Duodenal mucosa (tissue), 2 donors: ENCODE measurements around the gene KANK4.

Experiments used
- H3K27ac ChIP-seq: one replicate; pipeline ENCODE4 v1.7.0; 2013; ENCODE audit warnings: low read depth, low read length
- H3K27me3 ChIP-seq, 2 donors: one replicate each; pipeline ENCODE4 v1.7.0; 2013; ENCODE audit warnings: low read length in 2 of 2, control low read depth in 1 of 2; ENCODE audit not compliant: insufficient read depth in 2 of 2, control insufficient read depth in 1 of 2
- H3K36me3 ChIP-seq, 2 donors: one replicate each; pipeline ENCODE4 v1.7.0; 2013; ENCODE audit warnings: low read length in 2 of 2, control low read depth in 1 of 2; ENCODE audit not compliant: insufficient read depth in 2 of 2, control insufficient read depth in 1 of 2
- H3K4me1 ChIP-seq, 2 donors: one replicate each; pipeline ENCODE4 v1.7.0; 2013; ENCODE audit warnings: low read length in 2 of 2, control low read depth in 1 of 2; ENCODE audit not compliant: insufficient read depth in 2 of 2, control insufficient read depth in 1 of 2
- H3K4me3 ChIP-seq, 2 donors: one replicate each; pipeline ENCODE4 v1.7.0; 2013; ENCODE audit warnings: low read length in 2 of 2, low read depth in 1 of 2
- H3K9ac ChIP-seq, 2 donors: one replicate each; pipeline ENCODE4 v1.7.0; 2013; ENCODE audit warnings: low read length in 2 of 2, low read depth in 1 of 2
- H3K9me3 ChIP-seq, 2 donors: one replicate each; pipeline ENCODE4 v1.7.0; 2013; ENCODE audit warnings: low read length in 2 of 2, control low read depth in 1 of 2; ENCODE audit not compliant: control insufficient read depth in 1 of 2

Gene KANK4

GRCh38 chr1:62212411-62212810, 106.8 kb downstream of the KANK4 start:
- Histone ChIP-seq H3K27me3 (no peaks in the 10 kb centered on the region), H3K9ac (no peak overlapping the region), H3K27ac (no peak overlapping the region), H3K4me3 (no peak overlapping the region), H3K4me1 (no peaks in the 10 kb centered on the region), H3K9me3 (peaks cover 4 to 5% of the 10 kb centered on the region in 2 donors), H3K36me3 (no peaks in the 10 kb centered on the region)

GRCh38 chr1:62210960-62211359, 108.3 kb downstream of the KANK4 start:
- no peaks in the 10 kb centered on the region for H3K36me3 ChIP-seq
- no peak overlapping the region for H3K27ac ChIP-seq
- no peaks in the 10 kb centered on the region for H3K4me1 ChIP-seq
- peaks cover 4 to 5% of the 10 kb centered on the region in 2 donors for H3K9me3 ChIP-seq
- H3K27me3 ChIP-seq: no peaks in the 10 kb centered on the region
- no peak overlapping the region for H3K4me3 ChIP-seq
- no peak overlapping the region for H3K9ac ChIP-seq

- Histone ChIP-seq H3K36me3 (no peaks in the 10 kb centered on the region), H3K27ac (no peak overlapping the region), H3K9me3 (peaks cover 4 to 5% of the 10 kb centered on the region in 2 donors), H3K4me3 (no peak overlapping the region), H3K9ac (no peak overlapping the region), H3K4me1 (no peaks in the 10 kb centered on the region), H3K27me3 (no peaks in the 10 kb centered on the region)
Measured at GRCh38 chr1:62209931-62210595, 109.2 kb downstream of the KANK4 start.

GRCh38 chr1:62208970-62209369, 110.3 kb downstream of the KANK4 start:
- H3K36me3 ChIP-seq: no peaks in the 10 kb centered on the region
- H3K27ac ChIP-seq: no peak overlapping the region
- H3K4me3 ChIP-seq: no peak overlapping the region
- no peaks in the 10 kb centered on the region for H3K27me3 ChIP-seq
- H3K9ac ChIP-seq: no peak overlapping the region
- peaks cover 4 to 5% of the 10 kb centered on the region in 2 donors for H3K9me3 ChIP-seq
- no peaks in the 10 kb centered on the region for H3K4me1 ChIP-seq

- no peak overlapping the region for H3K9ac ChIP-seq
- H3K9me3 ChIP-seq: peaks cover 4 to 5% of the 10 kb centered on the region in 2 donors
- no peaks in the 10 kb centered on the region for H3K36me3 ChIP-seq
- H3K27me3 ChIP-seq: no peaks in the 10 kb centered on the region
- H3K4me1 ChIP-seq: no peaks in the 10 kb centered on the region
- H3K4me3 ChIP-seq: no peak overlapping the region
- no peak overlapping the region for H3K27ac ChIP-seq
Measured at GRCh38 chr1:62208087-62208486, 111.1 kb downstream of the KANK4 start.

- no peak overlapping the region for H3K9ac ChIP-seq
- no peak overlapping the region for H3K27ac ChIP-seq
- no peak overlapping the region for H3K4me3 ChIP-seq
Measured at GRCh38 chr1:62207187-62207586, 112.0 kb downstream of the KANK4 start.

GRCh38 chr1:62198781-62199125, 120.5 kb downstream of the KANK4 start:
- Histone ChIP-seq H3K9ac (no peak overlapping the region), H3K4me1 (no peaks in the 10 kb centered on the region), H3K4me3 (no peak overlapping the region), H3K27me3 (peaks cover 5 to 6% of the 10 kb centered on the region in 2 donors), H3K9me3 (no peaks in the 10 kb centered on the region), H3K36me3 (no peaks in the 10 kb centered on the region), H3K27ac (no peak overlapping the region)

More at GRCh38 chr1:62207187-62207586, 112.0 kb downstream of the KANK4 start:
- Histone ChIP-seq H3K4me1 (no peaks in the 10 kb centered on the region), H3K36me3 (no peaks in the 10 kb centered on the region), H3K27me3 (no peaks in the 10 kb centered on the region), H3K9me3 (peaks cover 4 to 5% of the 10 kb centered on the region in 2 donors)

- Histone ChIP-seq H3K9me3 (no peaks in the 10 kb centered on the region), H3K4me1 (no peaks in the 10 kb centered on the region), H3K36me3 (no peaks in the 10 kb centered on the region), H3K27ac (no peak overlapping the region), H3K27me3 (peaks cover 5 to 6% of the 10 kb centered on the region in 2 donors), H3K9ac (no peak overlapping the region), H3K4me3 (no peak overlapping the region)
Measured at GRCh38 chr1:62198069-62198780, 121.0 kb downstream of the KANK4 start.

GRCh38 chr1:62196086-62196690, 123.0 kb downstream of the KANK4 start:
- Histone ChIP-seq H3K27me3 (peaks cover 5 to 6% of the 10 kb centered on the region in 2 donors), H3K27ac (no peak overlapping the region), H3K36me3 (no peaks in the 10 kb centered on the region), H3K4me1 (no peaks in the 10 kb centered on the region), H3K4me3 (no peak overlapping the region), H3K9ac (no peak overlapping the region), H3K9me3 (no peaks in the 10 kb centered on the region)
